Heart left ventricle (tissue), 13 donors: ENCODE measurements around the gene CDK12.

Experiments used
- POLR2A ChIP-seq, 2 donors: fragments of 450-650 bp; IDR thresholded peaks; one replicate each; pipeline ENCODE4 v1.6.1; 2017; ENCODE audit warnings: antibody characterized with exemption in 2 of 2, mild to moderate bottlenecking in 2 of 2, moderate library complexity in 2 of 2
- TF ChIP-seq, protein P1 (sequence below), 12 donors: fragments of 200-600 bp; sonication (generic) in 4 of 12; IDR thresholded peaks; one replicate each; pipeline versions ENCODE4 v1.5.0 to v1.8.0; 2018 to 2022; ENCODE audit warnings: antibody characterized with exemption in 12 of 12, mild to moderate bottlenecking in 5 of 12
- donor health status: ischemic (EF 13 %, LVEDD 7.1; RV severe dilation, severe dysfunction).
- donor health status: DM: no; HTN: yes; CAD: no.
- donor health status: DM: no; HTN: no; CAD: no.
- donor health status: ischemic (EF 25% LVEDD 6.9; RV normal size, moderate dysfunction).
- donor health status: ischemic (EF 25% LVEDD 5.7; RV mildly dilated, moderate dysfunction).
- donor health status: ischemic (EF 35%, LVEDD 5.7; RV mildly dilated, moderate dysfunction).
- donor health status: nonischemic (EF 11% LVEDD 7.7; RV severe dilation, severe dysfunction).
- donor health status: DM: yes; HTN: yes; CAD: no.
- donor health status: PGD.
- donor health status: ischemic (EF 29% LVEDD 5.4; RV normal size, mild dysfunction).
- donor health status: nonischemic (EF 23%, LVEDD 6.1; RV moderate dilation, normal function).

GRCh38 chr17:39553341-39553945 is 92.2 kb downstream of the CDK12 start:
- TF ChIP-seq, protein P1, sequence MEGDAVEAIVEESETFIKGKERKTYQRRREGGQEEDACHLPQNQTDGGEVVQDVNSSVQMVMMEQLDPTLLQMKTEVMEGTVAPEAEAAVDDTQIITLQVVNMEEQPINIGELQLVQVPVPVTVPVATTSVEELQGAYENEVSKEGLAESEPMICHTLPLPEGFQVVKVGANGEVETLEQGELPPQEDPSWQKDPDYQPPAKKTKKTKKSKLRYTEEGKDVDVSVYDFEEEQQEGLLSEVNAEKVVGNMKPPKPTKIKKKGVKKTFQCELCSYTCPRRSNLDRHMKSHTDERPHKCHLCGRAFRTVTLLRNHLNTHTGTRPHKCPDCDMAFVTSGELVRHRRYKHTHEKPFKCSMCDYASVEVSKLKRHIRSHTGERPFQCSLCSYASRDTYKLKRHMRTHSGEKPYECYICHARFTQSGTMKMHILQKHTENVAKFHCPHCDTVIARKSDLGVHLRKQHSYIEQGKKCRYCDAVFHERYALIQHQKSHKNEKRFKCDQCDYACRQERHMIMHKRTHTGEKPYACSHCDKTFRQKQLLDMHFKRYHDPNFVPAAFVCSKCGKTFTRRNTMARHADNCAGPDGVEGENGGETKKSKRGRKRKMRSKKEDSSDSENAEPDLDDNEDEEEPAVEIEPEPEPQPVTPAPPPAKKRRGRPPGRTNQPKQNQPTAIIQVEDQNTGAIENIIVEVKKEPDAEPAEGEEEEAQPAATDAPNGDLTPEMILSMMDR (IDR thresholded peaks at IDR 0.05), result no peak
- no peak for TF ChIP-seq POLR2A (IDR thresholded peaks at IDR 0.05)
